HG03354 (cell line): ENCODE results near the gene SEMA5A.

Source experiments
- ATAC-seq: cut with Tn5 transposase; IDR thresholded peaks from one replicate; pipeline ENCODE4 v1.9.1; 2021; ENCODE audit warnings: mild to moderate bottlenecking; ENCODE audit not compliant: unreplicated experiment, poor library complexity, severe bottlenecking

SEMA5A gene

DNA sequence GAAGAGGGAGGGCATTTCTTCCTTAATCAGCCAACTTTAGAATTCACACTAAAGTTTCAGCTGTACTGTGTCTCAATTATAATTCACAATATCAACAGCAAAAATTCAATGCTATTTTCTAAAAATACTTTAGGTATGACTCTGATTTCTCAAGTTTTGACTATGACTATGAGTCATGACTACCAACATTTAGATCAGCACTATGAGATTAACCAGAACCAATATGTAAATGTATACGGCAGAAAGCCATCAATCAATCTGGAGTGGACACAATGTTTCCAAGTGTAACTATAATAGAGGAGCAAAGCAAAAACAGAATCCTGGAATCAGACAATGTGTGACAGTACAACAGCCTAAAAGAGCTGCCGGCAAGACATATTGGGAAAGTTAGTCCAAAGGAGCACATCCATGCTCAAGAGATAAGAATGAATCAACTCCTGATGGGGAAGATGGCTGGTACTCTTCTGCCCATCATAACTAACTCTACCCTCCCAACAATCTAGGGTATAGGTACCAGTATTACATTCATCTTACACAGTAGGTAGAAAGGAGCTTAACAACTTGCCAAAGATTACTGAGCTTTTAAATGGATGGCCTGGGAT lies 294.4 kb downstream of the SEMA5A start:
- ATAC-seq: no peak

- no peak for ATAC-seq
Measured at GRCh38 chr5:9249231-9249630, 296.6 kb downstream of the SEMA5A start.

DNA sequence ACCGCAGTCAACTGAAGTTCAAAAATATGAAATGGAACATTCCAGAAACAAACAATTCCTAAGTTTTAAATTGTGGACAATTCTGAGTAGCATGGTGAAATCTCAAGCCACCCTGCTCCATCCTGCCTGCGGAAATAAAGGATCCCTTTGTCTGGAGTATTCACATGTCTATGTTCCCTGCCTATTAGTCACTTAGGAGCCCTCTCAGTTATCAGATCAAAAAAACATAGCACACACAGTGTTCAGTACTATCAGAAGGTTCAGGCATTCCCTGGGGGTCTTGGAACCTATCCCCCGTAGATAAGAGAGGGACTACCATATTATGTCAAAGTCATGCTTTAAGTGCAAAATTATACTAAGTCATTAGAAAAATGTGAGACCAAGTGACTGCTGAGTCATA lies 300.8 kb downstream of the SEMA5A start:
- no peak for ATAC-seq

DNA sequence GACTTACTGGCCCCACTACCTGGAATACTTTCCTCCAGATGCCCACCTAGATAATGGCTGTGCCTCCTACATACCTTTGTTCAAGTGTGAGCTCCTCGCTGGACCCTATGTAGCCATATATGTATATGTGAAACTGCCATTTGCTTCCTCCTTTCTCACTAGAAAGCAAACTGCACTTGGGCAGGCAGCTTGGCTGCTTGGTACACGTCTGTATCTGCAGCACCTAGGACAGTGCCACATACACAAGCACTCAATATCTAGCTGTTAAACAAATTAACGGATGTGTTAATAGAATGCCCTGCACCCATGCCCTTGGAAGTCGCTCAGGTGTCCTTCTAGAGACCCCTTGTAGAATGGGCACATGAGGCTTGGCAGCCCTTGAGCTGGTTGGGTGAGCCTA lies 301.5 kb downstream of the SEMA5A start:
- no peak for ATAC-seq

GRCh38 chr5:9241479-9242305 lies 304.2 kb downstream of the SEMA5A start:
- ATAC-seq: no peak

- ATAC-seq: no peak
Measured at GRCh38 chr5:9240431-9240830, 305.4 kb downstream of the SEMA5A start.

GRCh38 chr5:9239626-9240025 lies 306.2 kb downstream of the SEMA5A start:
- ATAC-seq: no peak

- ATAC-seq: no peak
Measured at GRCh38 chr5:9239071-9239470, 306.8 kb downstream of the SEMA5A start.

DNA sequence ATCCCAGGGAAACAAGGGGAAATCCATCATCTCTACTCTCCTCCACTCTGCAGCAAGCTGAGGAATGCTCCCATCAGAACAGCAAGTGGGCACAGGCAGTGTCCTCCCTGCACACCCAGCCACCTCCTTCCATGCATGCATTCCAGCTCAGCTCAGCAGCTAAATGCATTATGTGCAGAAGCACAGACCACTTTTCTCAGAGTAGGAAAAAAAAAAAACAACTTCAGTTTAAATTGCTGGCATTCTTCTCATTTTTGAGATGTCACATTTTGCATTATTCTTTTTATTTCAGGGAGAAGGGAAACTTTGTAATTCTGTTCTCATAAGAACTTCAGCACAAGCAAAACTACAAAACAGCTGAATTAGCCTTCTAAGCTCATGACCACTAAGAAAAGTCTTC lies 312.2 kb downstream of the SEMA5A start:
- no peak for ATAC-seq

DNA sequence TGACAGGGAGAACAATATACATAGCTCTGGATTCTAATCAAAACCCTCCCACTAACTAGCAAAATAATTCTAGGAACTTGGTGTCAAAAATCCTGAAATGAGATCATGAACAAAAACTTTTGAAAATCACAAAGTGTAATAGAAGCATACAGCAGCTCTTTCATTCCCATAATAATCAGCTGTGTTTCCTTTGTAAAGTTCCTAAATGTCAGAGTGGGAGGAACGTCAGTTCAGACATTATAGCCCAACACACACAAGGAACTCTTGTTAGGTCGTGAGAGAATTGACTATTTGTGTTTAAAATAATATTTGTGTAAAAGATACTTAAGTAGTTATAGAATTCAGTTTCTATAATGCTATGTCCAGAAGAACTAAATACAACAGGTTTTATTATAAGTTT lies 312.8 kb downstream of the SEMA5A start:
- no peak for ATAC-seq

- ATAC-seq: no peak
Measured at GRCh38 chr5:9231842-9232241, 314.0 kb downstream of the SEMA5A start.

- ATAC-seq: no peak
Measured at GRCh38 chr5:9230355-9230754, 315.5 kb downstream of the SEMA5A start.

DNA sequence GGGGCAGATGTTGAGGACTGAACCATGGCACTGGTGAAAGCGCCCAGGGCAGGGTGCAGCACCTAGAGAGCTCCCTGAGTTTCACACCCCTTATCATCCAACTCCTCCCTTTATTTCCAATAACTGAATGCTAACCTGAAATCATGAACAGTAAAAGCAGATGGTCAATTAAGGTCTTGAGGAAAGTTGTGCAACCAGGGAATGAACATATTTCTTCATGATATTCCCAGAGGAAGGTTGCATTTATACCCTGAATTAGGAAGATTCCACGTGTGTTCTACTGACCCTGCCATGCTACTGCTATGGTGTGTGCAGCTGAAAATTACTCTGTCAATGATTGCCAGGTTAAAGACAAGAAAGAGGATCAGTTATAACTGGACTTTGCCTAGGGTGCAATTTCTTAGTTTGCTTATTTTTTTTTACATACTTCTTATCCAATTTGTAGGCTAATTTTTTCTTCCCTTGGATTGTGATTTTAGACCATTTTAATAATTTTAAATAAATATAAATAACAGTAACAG lies 319.8 kb downstream of the SEMA5A start:
- no peak for ATAC-seq

DNA sequence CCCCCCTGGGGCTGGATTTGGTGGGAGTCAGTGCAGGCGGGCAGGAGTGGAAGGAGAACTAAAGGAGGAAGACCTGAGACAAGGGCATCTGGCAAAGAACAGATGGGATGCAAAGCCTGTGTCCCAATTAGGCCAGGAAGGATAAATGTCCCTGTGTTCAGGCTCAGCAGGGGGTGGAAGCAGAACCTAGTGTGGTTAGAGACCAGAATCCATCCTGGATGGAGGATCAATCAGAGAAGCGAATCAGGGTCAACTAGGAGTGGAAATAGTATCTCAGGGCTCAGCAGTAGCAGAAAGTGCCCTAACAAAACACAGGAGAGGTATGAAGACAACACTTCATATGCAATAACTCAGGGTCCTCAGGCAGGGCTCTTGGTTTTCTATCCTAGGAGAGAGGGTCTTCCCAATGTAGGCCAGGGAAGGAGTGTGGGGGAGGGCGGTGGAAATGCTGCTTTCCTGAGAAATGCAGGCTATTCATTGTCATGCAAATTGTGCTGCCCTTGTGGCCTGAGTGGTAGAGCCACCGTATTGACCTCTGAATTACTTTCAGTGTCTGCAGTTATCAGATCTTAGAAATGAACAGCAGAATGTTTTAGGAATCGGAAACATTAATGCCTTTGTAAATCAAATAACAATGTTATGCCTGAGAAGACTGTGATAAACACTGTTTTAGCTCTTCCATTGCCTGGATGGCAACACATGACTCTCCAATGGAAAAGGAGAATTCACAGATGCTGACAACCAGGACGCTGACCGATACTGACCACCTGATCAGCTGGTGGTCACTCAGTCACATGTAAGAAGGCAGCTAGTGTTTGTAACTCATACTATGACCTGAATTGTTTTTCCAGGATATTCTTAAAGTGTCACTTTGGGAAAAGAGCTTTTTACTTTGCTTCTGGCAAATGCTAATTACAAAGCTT lies 323.6 kb downstream of the SEMA5A start:
- no peak for ATAC-seq

DNA sequence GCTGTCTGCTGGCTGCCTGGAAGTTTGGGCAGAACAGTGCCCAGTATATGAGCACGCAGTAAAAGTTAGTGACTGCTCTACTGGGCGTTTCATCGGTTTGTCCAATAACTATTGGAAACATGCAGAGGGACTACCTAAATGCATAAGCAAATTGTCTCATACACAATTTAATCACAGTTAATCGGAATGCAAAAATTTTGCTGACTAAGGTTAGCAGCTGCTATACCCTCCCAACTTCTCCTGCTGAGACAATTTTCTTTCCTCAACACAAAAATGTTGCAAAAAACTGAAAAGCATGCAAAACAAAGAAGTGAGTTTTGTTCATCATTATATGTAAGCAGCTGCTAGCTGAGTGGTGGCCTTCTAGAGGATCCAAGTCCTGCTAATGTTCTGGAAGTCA lies 327.5 kb downstream of the SEMA5A start:
- no peak for ATAC-seq

DNA sequence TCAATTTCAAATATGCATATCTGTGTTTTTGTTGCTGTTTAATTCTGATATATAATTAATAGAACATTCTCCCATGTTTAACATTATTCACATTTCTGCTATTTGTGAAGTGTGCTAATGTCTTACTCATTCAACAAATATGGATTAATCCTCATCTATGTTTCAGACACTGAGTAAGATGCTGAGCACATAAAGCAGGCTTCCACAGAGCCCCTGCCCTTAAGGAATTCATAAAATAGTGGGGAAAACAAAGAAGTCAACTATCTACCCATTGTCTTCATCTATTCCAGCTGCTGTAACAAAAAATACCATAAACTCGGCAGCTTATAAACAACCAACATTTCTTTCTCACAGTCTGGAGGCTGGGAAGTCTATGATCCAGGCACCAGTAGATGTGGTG lies 333.3 kb downstream of the SEMA5A start:
- no peak for ATAC-seq

GRCh38 chr5:9209846-9210492 lies 335.9 kb downstream of the SEMA5A start:
- ATAC-seq: no peak

DNA sequence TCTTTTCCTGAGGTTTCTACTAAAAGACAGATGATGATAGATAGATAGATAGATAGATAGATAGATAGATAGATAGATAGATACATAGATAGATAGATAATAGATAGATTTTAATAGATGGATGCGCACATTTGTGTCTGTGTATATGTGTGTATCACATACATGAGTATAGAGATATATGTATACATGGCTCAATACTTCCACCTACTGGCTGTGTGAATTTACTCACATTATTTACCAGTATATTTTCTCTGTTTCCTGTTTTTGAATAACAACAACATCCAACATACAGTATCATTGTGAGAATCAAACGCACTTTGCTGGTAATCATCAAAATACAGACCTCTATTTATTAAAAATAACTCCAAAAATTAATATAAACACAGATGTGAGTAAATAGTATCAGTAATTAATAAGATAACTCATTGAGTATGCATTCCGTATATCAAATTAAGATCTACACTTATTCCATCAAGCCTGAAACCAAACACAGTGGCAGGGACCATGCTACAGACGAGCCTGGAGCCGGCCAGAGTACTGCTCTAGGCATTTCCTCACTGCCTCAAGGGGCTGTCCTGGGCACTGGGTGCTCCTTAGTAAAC lies 338.0 kb downstream of the SEMA5A start:
- ATAC-seq: peak; percentile 81

DNA sequence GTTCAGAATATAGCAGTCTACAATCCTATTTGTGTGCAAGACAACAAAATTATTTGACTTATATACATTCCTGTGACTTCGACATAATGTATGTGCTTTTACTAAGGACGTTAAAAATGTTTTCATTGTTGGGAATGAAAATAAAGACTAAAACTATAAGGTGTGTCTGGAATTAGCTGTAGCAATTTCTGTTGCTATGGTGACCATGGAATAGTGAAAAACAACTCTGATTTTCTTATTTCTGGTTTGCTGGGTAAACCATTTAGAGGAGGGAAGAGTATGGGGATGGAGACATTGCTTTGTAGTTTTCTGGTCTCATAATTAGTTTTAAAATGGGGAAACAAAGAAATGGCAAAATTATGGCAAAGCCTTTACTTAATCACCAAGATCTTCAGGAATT lies 343.2 kb downstream of the SEMA5A start:
- ATAC-seq: no peak
